ENCODE measurements around the gene KLHL26.

The KLHL26 gene

GRCh38 chr19:18601875-18602274 is 35.0 kb upstream of the KLHL26 start:
- no peak for DNase-seq

- DNase-seq, result peak; percentile 36
Observed at GRCh38 chr19:18603255-18603957, 33.4 kb upstream of the KLHL26 start.

DNA sequence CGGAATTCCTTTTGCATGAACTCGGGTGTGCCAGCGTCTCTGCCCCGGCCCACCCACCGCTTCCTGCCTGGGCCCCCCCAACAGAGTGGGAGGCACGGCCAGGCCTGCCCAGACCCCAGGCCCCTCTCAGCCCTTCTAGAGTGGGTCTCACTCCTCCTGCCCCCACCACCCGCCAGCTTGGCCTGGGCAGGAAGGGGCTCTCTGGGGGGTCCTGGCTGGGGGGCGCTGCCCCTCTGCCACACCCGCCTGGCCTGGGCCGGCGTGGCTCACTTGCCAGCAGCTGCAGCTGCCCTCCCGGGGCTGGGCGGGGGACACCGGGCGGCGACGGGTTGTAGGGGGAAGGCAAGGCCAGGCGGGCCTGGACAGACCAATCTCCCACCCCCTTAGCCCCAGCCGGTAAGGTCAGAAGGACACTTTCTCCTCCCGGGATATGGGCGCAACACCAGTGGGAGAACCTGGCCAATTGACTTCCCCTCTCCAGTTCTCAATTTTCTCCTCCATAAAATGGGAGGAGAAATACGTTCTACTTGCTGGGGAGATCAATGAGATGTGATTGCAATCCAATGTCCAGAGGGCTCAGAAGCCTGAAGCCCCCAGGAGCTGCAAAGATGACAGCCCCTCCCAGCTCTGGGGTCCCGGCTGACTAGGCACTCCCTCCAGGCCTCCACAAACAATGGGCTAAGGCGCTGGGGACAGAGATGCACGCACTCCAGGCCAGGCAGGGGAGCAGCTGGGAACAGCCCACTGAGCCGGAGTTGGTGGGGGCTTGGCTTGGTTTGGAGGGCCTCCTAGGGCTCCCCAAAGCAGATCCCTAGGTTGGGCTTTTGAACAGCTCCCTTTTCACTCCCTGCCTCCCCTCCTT is 32.6 kb upstream of the KLHL26 start:
- DNase-seq, result peak; percentile 40

DNA sequence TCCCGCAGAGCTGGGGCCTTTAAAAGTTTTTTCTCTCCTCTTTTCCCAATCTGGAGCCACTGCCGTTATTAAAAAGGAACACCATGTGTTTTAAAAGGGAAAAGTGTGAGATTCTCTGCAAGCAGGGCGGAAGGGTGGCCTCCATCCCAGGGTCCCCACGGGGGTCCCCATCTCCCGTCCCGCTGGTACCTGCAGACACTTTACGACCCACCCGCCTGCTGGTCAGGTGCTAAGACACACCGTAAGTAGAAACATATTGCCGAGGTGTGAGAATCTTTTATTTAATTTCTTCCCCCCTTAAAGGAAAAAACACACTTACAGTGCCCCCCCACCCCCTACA is 32.0 kb upstream of the KLHL26 start:
- DNase-seq, result no peak

DNA sequence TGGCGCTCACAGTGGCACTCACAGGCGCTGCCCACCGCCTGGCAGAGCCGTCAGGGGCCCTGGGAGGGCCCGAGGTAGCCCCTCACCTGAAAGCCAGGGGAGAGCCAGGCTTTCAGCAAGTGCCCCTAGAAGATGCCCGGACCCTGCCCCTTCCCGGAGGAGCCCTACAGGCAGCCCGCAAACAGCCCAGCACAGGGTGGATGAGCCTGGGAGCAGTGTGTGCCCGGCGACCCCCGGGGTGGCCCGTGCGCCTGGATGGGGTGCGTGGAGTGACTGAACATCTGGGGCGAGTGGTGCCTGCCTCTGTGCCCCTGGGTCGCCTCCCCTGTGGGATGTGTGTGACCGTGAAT is 31.7 kb upstream of the KLHL26 start:
- no peak for DNase-seq

GRCh38 chr19:18605546-18606280 is 31.1 kb upstream of the KLHL26 start:
- peak; percentile 35 for DNase-seq

- no peak for DNase-seq
Observed at GRCh38 chr19:18606281-18607225, 30.3 kb upstream of the KLHL26 start, which contains the start of gene CRLF1. CRLF1 (minus strand) TSS chr19:18606799; CDS start chr19:18606656, 143 bp downstream.

DNA sequence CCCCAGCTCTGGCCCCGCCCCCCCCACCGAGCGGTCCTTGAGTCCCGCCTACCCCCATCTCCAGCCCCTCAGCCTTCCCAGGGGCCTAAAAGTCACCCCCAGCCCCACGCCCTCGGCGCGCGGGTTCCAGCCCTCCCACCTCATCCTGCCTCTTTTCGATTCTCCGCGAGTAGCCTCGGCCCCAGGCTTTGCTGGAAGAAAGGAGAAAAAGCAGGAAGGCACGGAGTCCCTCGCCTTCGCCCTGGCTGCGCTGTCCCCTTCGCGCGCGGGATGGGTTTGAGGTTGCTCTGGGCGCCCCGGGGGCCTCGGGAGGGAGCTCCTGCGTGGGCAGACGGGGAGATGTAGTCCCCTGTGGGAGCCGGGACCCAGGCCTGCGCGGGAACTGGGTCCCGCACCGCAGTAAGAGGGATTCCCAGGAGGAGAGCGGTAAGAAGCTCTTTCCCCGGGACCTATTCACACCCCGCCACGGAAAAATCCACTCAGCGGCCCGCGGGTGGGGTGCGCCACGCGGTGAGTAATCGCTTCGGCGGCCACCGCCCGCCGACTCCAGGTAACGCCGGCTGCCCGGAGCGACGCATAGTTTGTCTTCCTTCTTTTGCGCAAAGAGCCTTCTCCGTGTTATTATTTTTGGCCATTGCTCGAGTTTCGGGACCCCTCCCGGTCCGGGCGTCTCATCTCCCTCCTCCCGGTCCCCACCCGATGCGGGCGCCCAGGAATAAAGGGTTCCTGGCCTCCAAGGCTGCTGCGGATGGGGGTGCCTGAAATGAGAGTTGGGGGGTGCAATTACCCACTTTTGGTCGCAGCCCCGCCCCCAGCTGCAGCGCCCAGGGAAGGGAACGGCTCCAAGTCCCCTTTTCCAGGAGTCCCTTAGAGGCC is 29.4 kb upstream of the KLHL26 start:
- DNase-seq, result peak; percentile 48

DNA sequence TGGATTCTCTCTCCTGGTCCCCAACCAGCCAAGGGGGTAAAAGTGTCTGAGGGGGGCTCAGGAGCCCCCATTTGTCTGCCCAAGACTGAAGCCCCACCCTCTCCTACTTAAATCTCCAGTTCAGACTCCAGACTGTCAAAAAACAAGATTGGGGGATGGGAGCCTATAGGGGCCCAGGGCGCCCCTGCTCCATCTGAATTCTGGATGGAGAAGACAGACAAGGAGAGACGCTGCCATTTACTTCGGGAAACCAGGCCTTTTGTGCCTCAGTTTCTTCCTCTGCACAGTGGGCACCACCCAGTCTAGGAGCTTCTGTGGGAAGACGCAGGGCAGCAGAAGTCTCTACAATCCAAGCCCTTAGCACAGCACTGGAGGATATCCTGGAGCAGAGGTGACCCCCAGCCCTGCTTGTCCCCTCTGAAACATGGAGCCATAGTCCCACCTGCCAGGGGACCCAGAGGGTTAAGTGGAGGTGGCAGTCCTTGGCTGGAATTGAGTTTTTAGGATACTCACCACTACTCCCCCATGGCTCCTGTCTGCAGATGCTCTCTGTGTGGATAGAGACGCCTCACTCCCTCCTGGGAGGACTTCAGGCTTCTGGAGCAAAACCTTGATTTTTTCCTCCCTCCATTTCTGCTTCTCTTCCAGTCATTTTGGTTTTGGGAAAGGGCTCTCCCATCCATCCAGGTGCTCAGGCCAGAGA is 28.6 kb upstream of the KLHL26 start:
- no peak for DNase-seq

- DNase-seq, result no peak
Observed at GRCh38 chr19:18608805-18609716, 27.8 kb upstream of the KLHL26 start.

DNA sequence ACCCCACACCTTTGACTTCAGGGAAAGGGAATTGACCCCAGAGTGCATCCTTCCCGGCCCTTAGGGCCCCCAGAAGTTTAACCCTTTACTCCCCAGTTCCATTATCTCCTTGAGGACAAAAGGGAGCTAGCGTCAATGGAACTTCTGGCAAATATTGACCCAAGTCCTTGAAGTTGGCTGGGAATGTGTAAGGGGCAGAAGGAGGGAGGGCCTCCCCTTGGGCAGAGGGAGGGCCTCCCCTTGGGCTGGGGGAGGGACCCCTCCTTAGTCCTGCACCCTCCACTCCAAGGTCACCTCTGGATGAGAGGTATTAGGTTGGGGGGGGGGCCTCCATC is 27.1 kb upstream of the KLHL26 start:
- no peak for DNase-seq

- DNase-seq, result no peak
Observed at GRCh38 chr19:18610245-18610555, 26.6 kb upstream of the KLHL26 start.

DNA sequence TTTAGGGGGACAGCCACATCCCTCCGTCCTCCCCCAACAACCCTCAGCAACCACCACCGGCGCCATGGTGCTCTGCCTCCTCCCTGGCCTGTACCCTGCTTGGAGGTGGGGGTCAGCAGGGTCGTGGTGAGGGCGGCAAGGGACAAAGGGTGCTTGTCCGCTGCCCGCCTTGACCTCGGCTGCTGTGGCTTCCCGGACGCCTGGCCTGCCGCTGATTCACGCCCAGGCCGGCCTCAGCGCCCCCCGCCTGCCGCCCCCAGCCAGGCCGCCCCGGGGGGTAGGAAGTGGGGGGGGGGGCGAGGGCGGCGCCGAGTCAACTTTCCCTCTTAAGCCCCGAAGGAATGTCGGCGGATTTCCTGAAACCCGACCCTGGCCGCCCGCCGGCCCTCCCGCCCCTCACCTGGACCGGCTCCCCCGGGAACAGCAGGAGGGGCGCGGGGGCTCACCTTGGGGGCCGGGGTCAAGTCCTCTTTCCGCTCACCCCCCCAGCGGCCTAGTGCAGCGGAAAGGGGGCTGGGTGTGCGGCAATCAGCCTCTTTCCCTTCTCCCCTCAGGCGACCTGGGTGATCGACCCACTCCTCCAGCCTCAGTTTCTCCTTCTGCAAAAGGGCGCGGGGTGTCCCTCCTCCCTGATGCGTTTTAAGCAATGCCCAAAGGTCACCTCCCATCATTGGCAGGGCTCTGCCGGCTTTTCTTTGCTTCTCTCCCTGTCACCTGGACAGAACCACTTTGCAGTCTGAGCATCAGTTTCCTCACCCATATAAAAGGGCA is 26.1 kb upstream of the KLHL26 start:
- DNase-seq, result peak; percentile 18

- peak; percentile 47 for DNase-seq
Observed at GRCh38 chr19:18611327-18612050, 25.3 kb upstream of the KLHL26 start.

DNA sequence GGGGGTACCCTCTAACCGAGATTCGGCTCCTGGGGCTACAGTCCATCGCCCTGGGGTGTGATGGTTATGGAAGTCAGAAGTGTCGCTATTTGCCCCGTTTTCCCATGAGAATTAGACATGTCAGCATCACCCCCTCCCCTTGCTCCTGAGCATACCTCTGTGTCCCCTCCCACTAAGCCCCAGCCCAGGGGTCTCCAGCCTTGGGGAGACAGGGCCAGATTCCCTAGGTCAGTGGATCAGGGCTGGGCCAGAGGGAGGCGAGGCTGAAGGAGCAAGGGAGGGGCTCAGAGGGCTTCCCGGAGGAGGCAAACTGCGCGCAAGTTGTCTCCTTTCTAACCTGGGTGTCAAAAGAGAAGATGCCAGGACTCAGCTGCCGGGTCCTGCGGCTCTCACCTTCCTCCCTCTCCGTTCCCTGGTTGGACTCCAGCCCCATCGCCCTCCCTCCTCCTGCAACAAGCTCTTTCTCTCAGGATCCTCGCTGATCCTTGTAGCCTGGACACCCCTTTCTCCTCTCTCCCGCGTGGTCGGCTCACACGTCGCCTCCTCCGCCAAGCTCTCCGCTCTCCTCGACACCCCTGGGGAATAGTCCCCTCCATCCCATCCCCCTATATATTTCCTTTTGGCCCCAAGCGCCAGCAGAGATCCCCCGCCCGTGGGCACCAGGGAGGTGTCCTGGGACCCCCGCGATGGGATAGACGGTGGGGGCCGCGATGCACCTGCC is 24.6 kb upstream of the KLHL26 start:
- DNase-seq, result peak; percentile 70

- peak; percentile 79 for DNase-seq
Observed at GRCh38 chr19:18612772-18613588, 23.8 kb upstream of the KLHL26 start, which contains the start of gene TMEM59L. TMEM59L (plus strand) TSS chr19:18612870; CDS start chr19:18612959, 89 bp downstream.
